Stimulated activated CD4-positive, alpha-beta T cell treated with anti-CD3 and anti-CD28 coated beads, Interleukin-12 subunit alpha, Interleukin-12 subunit beta, amount 100 ng/mL, for 48 hours (primary cell): ENCODE results near the gene DNAH11.
A peak's percentile ranks its signal among the peaks of the same experiment; 100 is the strongest.
"Not testable (repeated sequence)": the region's sequence is repeated elsewhere in the genome, so short reads cannot be mapped to it uniquely, and the experiment has no call there.

ENCODE experiments used
- DNase-seq, 3 donors: peaks; one replicate each; pipeline ENCODE4 v3.0.0-alpha.2; 2020; ENCODE audit warnings: low read depth in 2 of 3, low spot score in 1 of 3

DNAH11 gene

GRCh38 chr7:21707566-21707965 lies 164.7 kb downstream of the DNAH11 start:
- no peak for DNase-seq

GRCh38 chr7:21708096-21708495 lies 165.3 kb downstream of the DNAH11 start:
- no peak for DNase-seq

GRCh38 chr7:21717323-21717722 lies 174.5 kb downstream of the DNAH11 start:
- DNase-seq, result no peak

GRCh38 chr7:21718391-21718790 lies 175.6 kb downstream of the DNAH11 start:
- DNase-seq, result no peak

GRCh38 chr7:21719846-21720245 lies 177.0 kb downstream of the DNAH11 start:
- DNase-seq, result no peak

GRCh38 chr7:21722371-21722770 lies 179.5 kb downstream of the DNAH11 start:
- DNase-seq, result no peak

GRCh38 chr7:21724562-21724961 lies 181.7 kb downstream of the DNAH11 start:
- no peak for DNase-seq

- DNase-seq, result no peak
These were observed 187.6 kb downstream of the DNAH11 start for GRCh38 chr7:21730399-21730798.

- DNase-seq, result no peak
These were observed 189.1 kb downstream of the DNAH11 start for GRCh38 chr7:21731977-21732376.

- not testable (repeated sequence) for DNase-seq
These were observed 190.1 kb downstream of the DNAH11 start for GRCh38 chr7:21732956-21733355.

- DNase-seq, result no peak
These were observed 191.0 kb downstream of the DNAH11 start for GRCh38 chr7:21733837-21734236.

GRCh38 chr7:21743493-21743892 lies 200.7 kb downstream of the DNAH11 start:
- no peak for DNase-seq

- DNase-seq, result no peak
These were observed 204.1 kb downstream of the DNAH11 start for GRCh38 chr7:21746949-21747348.

- DNase-seq, result no peak
These were observed 205.0 kb downstream of the DNAH11 start for GRCh38 chr7:21747806-21748205.

- no peak for DNase-seq
These were observed 206.5 kb downstream of the DNAH11 start for GRCh38 chr7:21749378-21749777.

GRCh38 chr7:21753071-21753470 lies 210.2 kb downstream of the DNAH11 start:
- DNase-seq, result no peak

- no peak for DNase-seq
These were observed 212.1 kb downstream of the DNAH11 start for GRCh38 chr7:21754963-21755362.

- DNase-seq, result no peak
These were observed 214.9 kb downstream of the DNAH11 start for GRCh38 chr7:21757537-21758282.

GRCh38 chr7:21758286-21758685 lies 215.4 kb downstream of the DNAH11 start:
- DNase-seq, result no peak

- no peak for DNase-seq
These were observed 219.6 kb downstream of the DNAH11 start for GRCh38 chr7:21762469-21762868.

- no peak for DNase-seq
These were observed 221.0 kb downstream of the DNAH11 start for GRCh38 chr7:21763818-21764217.

- no peak for DNase-seq
These were observed 223.4 kb downstream of the DNAH11 start for GRCh38 chr7:21766218-21766617.

- DNase-seq, result peak in 2 of 3 donors; percentile 2 to 5
These were observed 224.6 kb downstream of the DNAH11 start for GRCh38 chr7:21767300-21767900.
